Lower leg skin (tissue), 4 donors: Measurements from ENCODE around the gene NLRP6. TPM values are rescaled to one million over a fixed set of nuclear protein-coding genes. Genes with fewer than 3 reads are reported as not detected.

Experiments used
- DNase-seq, 2 donors: peaks; one replicate each; pipeline ENCODE4 v3.0.0-alpha.2; 2019; ENCODE audit warnings: low spot score in 2 of 2
- H3K4me3 ChIP-seq: fragments of 200-600 bp; sonication (generic); 2 replicates; pipeline ENCODE4 v1.5.1; 2017; ENCODE audit warnings: mild to moderate bottlenecking, low read depth; ENCODE audit not compliant: poor library complexity, severe bottlenecking
- POLR2A ChIP-seq, 2 donors: fragments of 450-650 bp; IDR thresholded peaks; one replicate each; pipeline ENCODE4 v1.6.1; 2016 to 2017; ENCODE audit warnings: antibody characterized with exemption in 2 of 2, mild to moderate bottlenecking in 1 of 2, moderate library complexity in 1 of 2
- WGBS, 2 donors: methylation state at CpG; one replicate each; pipeline ENCODE4 v1.1.5; 2018; 5-methylcytosine and 5-hydroxymethylcytosine counted together
- intact Hi-C: fragments of 100-400 bp; cut with DNase I; formaldehyde crosslinking; loops from one replicate; pipeline ENCODE4 v1.15.0; 2023; ENCODE audit warnings: low total_unique reads
- total RNA-seq, 4 donors: library from RNA; depleted of rRNA; stranded (reverse); fragments of >200 nt; gene quantifications; one replicate each; pipeline ENCODE4 v1.1.0, GENCODE V29; 2016
- TF ChIP-seq, protein P1 (sequence below), 3 donors: fragments of 450-650 bp; IDR thresholded peaks; one replicate each; pipeline ENCODE4 v1.5.1; 2016; ENCODE audit warnings: antibody characterized with exemption in 3 of 3, mild to moderate bottlenecking in 3 of 3, moderate library complexity in 2 of 3

NLRP6 gene
- total RNA-seq, 4 donors from 2014 or later: 0.25 to 0.32 (median 0.27) TPM; not detected in 1

DNA sequence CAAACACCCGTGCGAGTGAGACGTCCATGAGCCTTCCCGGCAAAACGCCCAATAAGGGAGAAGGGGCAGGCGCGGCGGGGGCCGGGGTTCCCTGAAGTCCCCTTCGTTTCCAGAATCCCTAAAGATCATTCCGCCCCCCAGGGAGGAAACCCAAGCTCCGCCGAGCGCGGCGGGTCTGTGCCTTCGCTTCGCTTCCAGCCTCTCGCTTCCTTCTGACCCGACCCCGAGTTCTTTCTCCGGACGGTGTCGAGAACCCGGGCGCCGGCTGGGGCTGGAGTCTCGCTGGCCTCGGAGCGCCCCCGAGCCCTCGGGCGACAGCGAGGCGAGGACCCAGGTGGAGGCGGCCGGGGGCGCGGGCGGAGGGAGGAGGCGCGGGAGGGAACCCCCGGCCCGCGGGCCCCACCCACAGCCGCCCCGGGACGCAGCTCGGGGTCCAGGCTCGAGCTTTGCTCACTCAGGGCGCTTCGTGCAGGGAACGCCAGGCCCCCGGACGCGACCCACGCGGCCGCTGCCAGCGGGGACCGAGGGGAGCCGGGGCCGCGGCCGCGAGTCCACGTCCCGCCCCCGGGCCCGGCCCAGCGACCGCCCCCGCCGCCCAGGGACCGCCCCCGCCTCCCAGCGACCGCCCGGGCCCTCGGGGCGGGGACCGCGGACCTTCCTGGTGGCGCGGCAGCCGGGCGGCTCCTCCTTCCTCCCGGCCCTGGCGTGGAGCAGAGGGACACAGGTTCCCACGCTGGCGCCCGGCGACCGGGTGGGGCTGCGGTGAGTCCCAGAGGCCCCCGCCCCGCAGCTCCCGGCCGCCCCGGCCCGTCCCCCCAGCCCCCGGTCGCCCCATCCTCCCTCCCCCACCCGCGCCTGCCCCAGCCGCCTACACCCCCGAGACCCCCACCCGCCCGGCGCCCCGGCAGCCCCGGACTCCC is 10.5 kb downstream of the NLRP6 start, which contains the start of gene PGGHG:
TSS of gene PGGHG (plus strand) at position 649 of the 920 bp plus-strand sequence. CDS start 691 bp downstream, outside the sequence.
- peak in 1 of 2 donors; percentile 93 for DNase-seq
- 0 to 1% methylated on average over 20 to 30 of the region's 112 CpGs for WGBS, 2 donors
- no peak for TF ChIP-seq POLR2A (IDR thresholded peaks at IDR 0.05)
- TF ChIP-seq, protein P1, sequence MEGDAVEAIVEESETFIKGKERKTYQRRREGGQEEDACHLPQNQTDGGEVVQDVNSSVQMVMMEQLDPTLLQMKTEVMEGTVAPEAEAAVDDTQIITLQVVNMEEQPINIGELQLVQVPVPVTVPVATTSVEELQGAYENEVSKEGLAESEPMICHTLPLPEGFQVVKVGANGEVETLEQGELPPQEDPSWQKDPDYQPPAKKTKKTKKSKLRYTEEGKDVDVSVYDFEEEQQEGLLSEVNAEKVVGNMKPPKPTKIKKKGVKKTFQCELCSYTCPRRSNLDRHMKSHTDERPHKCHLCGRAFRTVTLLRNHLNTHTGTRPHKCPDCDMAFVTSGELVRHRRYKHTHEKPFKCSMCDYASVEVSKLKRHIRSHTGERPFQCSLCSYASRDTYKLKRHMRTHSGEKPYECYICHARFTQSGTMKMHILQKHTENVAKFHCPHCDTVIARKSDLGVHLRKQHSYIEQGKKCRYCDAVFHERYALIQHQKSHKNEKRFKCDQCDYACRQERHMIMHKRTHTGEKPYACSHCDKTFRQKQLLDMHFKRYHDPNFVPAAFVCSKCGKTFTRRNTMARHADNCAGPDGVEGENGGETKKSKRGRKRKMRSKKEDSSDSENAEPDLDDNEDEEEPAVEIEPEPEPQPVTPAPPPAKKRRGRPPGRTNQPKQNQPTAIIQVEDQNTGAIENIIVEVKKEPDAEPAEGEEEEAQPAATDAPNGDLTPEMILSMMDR (IDR thresholded peaks at IDR 0.05): no peak
- peak within 1 kb of the TSS; percentile 78 for H3K4me3 ChIP-seq
- intact Hi-C loops: no loop called here

DNA sequence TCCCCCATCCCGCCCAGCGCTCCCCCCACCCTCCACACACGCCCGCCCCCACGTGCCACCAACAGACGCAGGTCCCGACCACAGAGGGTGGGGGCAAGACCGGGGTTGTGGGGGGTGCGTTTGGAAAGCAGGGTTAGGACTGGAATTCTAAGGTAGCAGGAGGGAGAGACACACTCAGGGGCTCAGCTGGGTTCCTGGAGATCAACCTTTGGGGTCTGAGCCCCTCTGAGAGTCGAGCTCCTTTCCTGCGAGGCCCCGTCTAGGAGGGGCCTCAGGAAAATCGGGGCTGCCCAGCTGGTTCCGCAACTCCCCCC is 11.1 kb downstream of the NLRP6 start:
- 26 to 65% methylated on average over 5 to 12 of the region's 14 CpGs for WGBS, 2 donors
- intact Hi-C loops: no loop called here
- DNase-seq: peak in 1 of 2 donors; percentile 85
- H3K4me3 ChIP-seq: no peak overlapping the region
- TF ChIP-seq POLR2A (IDR thresholded peaks at IDR 0.05): no peak
- TF ChIP-seq, protein P1 (IDR thresholded peaks at IDR 0.05): no peak

DNA sequence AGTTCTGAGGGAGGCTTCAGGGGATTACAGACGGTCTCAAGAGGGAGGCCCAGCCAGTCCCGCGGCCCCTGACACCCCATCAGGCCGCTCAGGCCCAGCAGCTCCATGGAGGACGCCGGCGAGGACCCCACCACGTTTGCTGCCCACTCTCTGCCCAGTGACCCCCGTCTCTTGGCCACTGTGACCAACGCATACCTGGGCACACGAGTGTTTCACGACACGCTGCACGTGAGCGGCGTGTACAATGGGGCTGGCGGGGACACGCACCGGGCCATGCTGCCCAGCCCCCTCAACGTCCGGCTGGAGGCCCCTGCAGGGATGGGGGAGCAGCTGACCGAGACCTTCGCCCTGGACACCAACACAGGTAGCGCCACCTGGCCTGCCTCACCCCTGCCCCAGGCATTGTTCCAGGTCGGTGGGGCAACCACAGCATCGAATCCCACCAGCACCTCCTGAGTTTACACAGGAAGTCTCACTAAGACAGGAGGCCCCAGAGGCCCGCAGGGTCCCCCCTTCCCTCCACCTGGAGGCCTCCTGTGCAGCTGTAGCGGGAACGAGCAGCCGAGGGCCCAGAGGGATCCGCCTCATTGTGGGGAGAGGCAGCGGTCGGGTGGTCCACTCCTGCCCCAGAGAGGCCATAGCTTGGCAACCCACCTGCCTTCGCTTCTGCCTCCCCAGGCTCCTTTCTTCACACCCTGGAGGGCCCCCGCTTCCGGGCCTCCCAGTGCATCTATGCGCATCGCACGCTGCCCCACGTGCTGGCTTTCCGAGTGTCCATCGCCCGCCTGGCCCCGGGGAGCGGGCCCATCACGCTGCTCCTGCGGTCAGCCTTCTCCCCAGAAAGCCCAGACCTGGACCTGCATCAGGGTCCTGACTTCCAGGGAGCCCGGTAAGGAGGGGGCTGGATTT is 11.8 kb downstream of the NLRP6 start:
- H3K4me3 ChIP-seq: no peak overlapping the region
- peak in 1 of 2 donors; percentile 86 for DNase-seq
- WGBS, 2 donors: 81 to 89% methylated on average over 35 to 45 of the region's 48 CpGs
- intact Hi-C loops: no loop called here
- TF ChIP-seq, protein P1 (IDR thresholded peaks at IDR 0.05): no peak
- no peak for TF ChIP-seq POLR2A (IDR thresholded peaks at IDR 0.05)

- peak in 1 of 2 donors; percentile 78 for DNase-seq
- H3K4me3 ChIP-seq: no peak overlapping the region
- TF ChIP-seq POLR2A (IDR thresholded peaks at IDR 0.05): no peak
- TF ChIP-seq, protein P1 (IDR thresholded peaks at IDR 0.05): no peak
- intact Hi-C loops: no loop called here
- WGBS, 2 donors: 91 to 94% methylated on average over 4 to 13 of the region's 13 CpGs
Measured at GRCh38 chr11:290621-291231, 12.5 kb downstream of the NLRP6 start.
